Stimulated activated naive CD8-positive, alpha-beta T cell treated with anti-CD3 and anti-CD28 coated beads, Interleukin-15, amount 100 ng/mL, for 72 hours (primary cell): ENCODE data around the gene OR6Y1.

ENCODE experiments used
- ATAC-seq: fragments of 150-1000 bp; cut with Tn5 transposase; 2 replicates; pipeline ENCODE4 v1.10.0; 2021; ENCODE audit warnings: mild to moderate bottlenecking, moderate library complexity
- DNase-seq, 2 donors: peaks; one replicate each; pipeline ENCODE4 v3.0.0; 2021 to 2022
- H3K27ac Mint-ChIP-seq, 2 donors: one replicate each; pipeline ENCODE4 v1.8.0; 2022; ENCODE audit warnings: mild to moderate bottlenecking in 2 of 2, mixed read lengths in 2 of 2, moderate library complexity in 2 of 2
- H3K27me3 Mint-ChIP-seq: one replicate; pipeline ENCODE4 v1.8.0; 2022; ENCODE audit warnings: mixed read lengths
- H3K4me1 Mint-ChIP-seq: one replicate; pipeline ENCODE4 v1.8.0; 2022; ENCODE audit warnings: mild to moderate bottlenecking, mixed read lengths
- H3K4me3 Mint-ChIP-seq, 2 donors: one replicate each; pipeline ENCODE4 v1.8.0; 2022; ENCODE audit warnings: mild to moderate bottlenecking in 2 of 2, mixed read lengths in 2 of 2, moderate library complexity in 1 of 2
- H3K9me3 Mint-ChIP-seq, 2 donors: one replicate each; pipeline ENCODE4 v1.8.0; 2022; ENCODE audit warnings: mixed read lengths in 2 of 2

The OR6Y1 gene

GRCh38 chr1:158521666-158522058, 32.5 kb downstream of the OR6Y1 start:
- H3K4me3 Mint-ChIP-seq: no peak overlapping the region
- H3K4me1 Mint-ChIP-seq: no peaks in the 10 kb centered on the region
- no peak for ATAC-seq

GRCh38 chr1:158520955-158521665, 33.1 kb downstream of the OR6Y1 start:
- H3K27me3 Mint-ChIP-seq: peaks cover 18% of the 10 kb centered on the region
- no peak overlapping the region for H3K4me3 Mint-ChIP-seq
- H3K4me1 Mint-ChIP-seq: no peaks in the 10 kb centered on the region
- no peak for ATAC-seq
- H3K9me3 Mint-ChIP-seq: peaks cover 0 to 3% of the 10 kb centered on the region in 2 donors
- no peak for DNase-seq
- no peak overlapping the region for H3K27ac Mint-ChIP-seq

More at GRCh38 chr1:158521666-158522058, 32.5 kb downstream of the OR6Y1 start:
- DNase-seq: no peak
- H3K9me3 Mint-ChIP-seq: peaks cover 0 to 7% of the 10 kb centered on the region in 2 donors
- peaks cover 23% of the 10 kb centered on the region for H3K27me3 Mint-ChIP-seq
- H3K27ac Mint-ChIP-seq: no peak overlapping the region

DNA sequence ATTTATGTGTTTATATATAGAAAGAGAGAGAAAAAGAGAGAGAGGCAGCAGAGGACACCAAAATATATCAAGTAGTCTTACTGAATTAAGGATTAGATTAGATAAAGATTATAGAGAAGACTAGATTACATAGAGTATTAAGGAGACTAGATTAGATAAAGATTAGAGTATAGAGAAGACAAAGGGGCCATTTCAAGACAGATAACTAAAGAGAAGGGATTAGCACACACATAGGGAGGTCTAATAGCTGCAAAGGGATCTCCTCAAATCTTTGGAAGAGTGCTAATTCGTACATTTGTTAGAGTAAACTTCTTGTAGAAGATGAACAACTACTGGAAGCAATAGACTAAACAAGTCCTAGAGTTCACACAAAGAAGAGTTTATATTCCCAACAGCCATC, 34.2 kb downstream of the OR6Y1 start:
- Mint-ChIP-seq H3K27ac (peak overlapping the region; percentile 30 to 40), H3K9me3 (peaks cover 0 to 3% of the 10 kb centered on the region in 2 donors), H3K4me1 (no peaks in the 10 kb centered on the region), H3K4me3 (no peak overlapping the region), H3K27me3 (peaks cover 18% of the 10 kb centered on the region)
- DNase-seq (no peak), ATAC-seq (no peak)

GRCh38 chr1:158516966-158517365, 37.2 kb downstream of the OR6Y1 start:
- DNase-seq (no peak), ATAC-seq (no peak)
- no peak overlapping the region for H3K4me3 Mint-ChIP-seq
- peaks cover 8% of the 10 kb centered on the region for H3K27me3 Mint-ChIP-seq
- H3K9me3 Mint-ChIP-seq: no peaks in the 10 kb centered on the region
- no peak overlapping the region for H3K27ac Mint-ChIP-seq
- H3K4me1 Mint-ChIP-seq: no peaks in the 10 kb centered on the region

DNA sequence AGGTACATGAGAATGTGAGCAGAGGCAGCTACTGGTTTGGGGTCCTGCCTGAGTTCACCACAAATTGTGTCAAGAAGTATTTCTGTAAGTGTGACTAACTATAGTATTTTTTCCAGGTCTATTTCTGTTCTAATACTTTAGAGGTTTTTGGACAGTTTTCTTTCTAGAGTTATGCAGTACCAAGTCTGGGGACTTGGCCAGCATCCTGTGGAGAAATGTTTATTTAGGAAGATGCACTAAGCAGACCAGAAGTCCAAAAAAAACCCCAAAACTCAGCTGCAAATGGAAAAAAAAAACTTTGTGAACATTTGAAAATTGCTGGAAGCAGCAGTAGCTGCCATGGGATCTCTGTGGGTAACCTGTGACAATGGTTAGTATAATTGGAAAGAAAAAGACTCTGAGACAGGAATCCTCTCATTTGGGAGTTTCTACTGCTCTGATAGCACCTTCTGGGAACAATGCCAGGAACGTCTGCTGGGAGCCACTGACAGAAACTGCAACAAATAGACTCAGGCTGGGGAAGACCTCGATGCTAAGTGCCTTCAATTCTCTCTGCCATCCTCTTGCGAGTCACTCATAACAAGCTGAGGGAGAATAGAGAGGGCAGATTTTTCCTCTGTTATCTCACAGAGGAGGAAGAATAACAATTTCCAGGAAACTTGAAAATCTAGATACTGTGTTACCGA, 44.6 kb downstream of the OR6Y1 start:
- Mint-ChIP-seq H3K27ac (no peak overlapping the region), H3K27me3 (peaks cover 22% of the 10 kb centered on the region), H3K4me1 (no peaks in the 10 kb centered on the region), H3K4me3 (no peak overlapping the region), H3K9me3 (peaks cover 0 to 7% of the 10 kb centered on the region in 2 donors)
- no peak for ATAC-seq
- DNase-seq: no peak

DNA sequence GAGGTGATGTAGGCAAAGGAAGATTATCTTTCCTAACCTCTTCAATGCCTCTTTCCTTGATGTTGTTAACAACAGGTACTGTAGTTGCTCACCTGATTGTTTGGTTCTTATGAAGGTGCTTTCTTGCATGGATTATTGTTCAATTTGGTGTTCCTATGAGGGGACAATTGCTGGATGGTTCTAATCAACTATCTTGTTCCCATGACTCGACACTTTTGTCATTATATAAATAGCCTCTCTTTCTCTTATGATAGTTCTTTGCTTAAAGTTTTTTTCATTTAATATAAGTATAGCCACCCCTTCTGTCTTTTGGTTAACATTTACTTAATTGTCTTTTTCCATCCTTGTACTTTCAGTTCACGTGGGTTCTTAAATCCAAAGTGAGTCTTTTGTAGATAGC, 46.7 kb downstream of the OR6Y1 start:
- no peaks in the 10 kb centered on the region for H3K4me1 Mint-ChIP-seq
- H3K4me3 Mint-ChIP-seq: no peak overlapping the region
- DNase-seq: no peak
- ATAC-seq: no peak
- H3K9me3 Mint-ChIP-seq: peaks cover 3 to 11% of the 10 kb centered on the region in 2 donors
- no peak overlapping the region for H3K27ac Mint-ChIP-seq
- peaks cover 22% of the 10 kb centered on the region for H3K27me3 Mint-ChIP-seq

- Mint-ChIP-seq H3K4me1 (no peaks in the 10 kb centered on the region), H3K4me3 (no peak overlapping the region), H3K9me3 (peaks cover 7 to 16% of the 10 kb centered on the region in 2 donors), H3K27me3 (peaks cover 22% of the 10 kb centered on the region), H3K27ac (no peak overlapping the region)
- peak in 1 of 2 donors; percentile 20 for DNase-seq
- ATAC-seq: no peak
Measured at GRCh38 chr1:158506369-158506987, 47.7 kb downstream of the OR6Y1 start.

GRCh38 chr1:158496374-158496773, 57.8 kb downstream of the OR6Y1 start:
- H3K4me3 Mint-ChIP-seq: no peak overlapping the region
- no peaks in the 10 kb centered on the region for H3K9me3 Mint-ChIP-seq
- no peaks in the 10 kb centered on the region for H3K4me1 Mint-ChIP-seq
- H3K27me3 Mint-ChIP-seq: peaks cover 22% of the 10 kb centered on the region
- ATAC-seq: no peak
- no peak overlapping the region for H3K27ac Mint-ChIP-seq
- no peak for DNase-seq

DNA sequence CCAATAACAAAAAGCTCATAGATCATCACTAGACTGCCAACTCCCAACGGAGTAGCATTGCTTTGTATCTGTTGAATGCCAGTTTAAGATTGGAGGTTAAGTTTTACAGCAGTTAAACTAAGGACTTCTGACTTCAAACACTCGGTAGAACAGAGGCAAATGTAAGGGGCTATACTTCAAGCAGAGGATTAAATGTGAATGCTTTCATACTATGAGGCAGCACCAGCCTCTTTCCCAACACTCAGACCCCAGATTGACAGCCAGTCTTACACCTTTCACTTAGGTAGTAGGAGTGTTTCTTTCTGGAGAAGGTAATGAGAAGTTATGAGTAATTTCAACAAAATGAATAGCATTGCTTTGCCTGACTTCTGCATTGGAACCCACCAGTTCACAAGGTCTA, 59.4 kb downstream of the OR6Y1 start:
- peaks cover 21% of the 10 kb centered on the region for H3K27me3 Mint-ChIP-seq
- no peaks in the 10 kb centered on the region for H3K4me1 Mint-ChIP-seq
- no peaks in the 10 kb centered on the region for H3K9me3 Mint-ChIP-seq
- H3K4me3 Mint-ChIP-seq: no peak overlapping the region
- no peak overlapping the region for H3K27ac Mint-ChIP-seq
- no peak for DNase-seq
- ATAC-seq: no peak
